Breast epithelium (tissue), 3 donors: ENCODE data around the gene OR2B2.

Source experiments
- CTCF ChIP-seq, 3 donors: fragments of 450-650 bp; IDR thresholded peaks; one replicate each; pipeline ENCODE4 v1.5.1; 2016 to 2017; ENCODE audit warnings: antibody characterized with exemption in 3 of 3, mild to moderate bottlenecking in 3 of 3, moderate library complexity in 3 of 3
- POLR2A ChIP-seq: fragments of 450-650 bp; IDR thresholded peaks from one replicate; pipeline ENCODE4 v1.6.1; 2016; ENCODE audit warnings: antibody characterized with exemption, mild to moderate bottlenecking, moderate library complexity

- TF ChIP-seq CTCF (IDR thresholded peaks at IDR 0.05) = no peak
- TF ChIP-seq POLR2A = no peak
These were observed 10.4 kb downstream of the OR2B2 start for GRCh38 chr6:27901801-27902200.
